Effector CD8-positive, alpha-beta T cell (primary cell): ENCODE results near the gene HYAL1.
"Not testable (repeated sequence)": the region's sequence is repeated elsewhere in the genome, so short reads cannot be mapped to it uniquely, and the experiment has no call there.

Experiments
- DNase-seq: peaks from one replicate; lab custom pipeline; 2025; lab: John Stamatoyannopoulos, UW

Gene HYAL1

GRCh38 chr3:50294089-50294488, 9.3 kb downstream of the HYAL1 start:
- no peak for DNase-seq

DNA sequence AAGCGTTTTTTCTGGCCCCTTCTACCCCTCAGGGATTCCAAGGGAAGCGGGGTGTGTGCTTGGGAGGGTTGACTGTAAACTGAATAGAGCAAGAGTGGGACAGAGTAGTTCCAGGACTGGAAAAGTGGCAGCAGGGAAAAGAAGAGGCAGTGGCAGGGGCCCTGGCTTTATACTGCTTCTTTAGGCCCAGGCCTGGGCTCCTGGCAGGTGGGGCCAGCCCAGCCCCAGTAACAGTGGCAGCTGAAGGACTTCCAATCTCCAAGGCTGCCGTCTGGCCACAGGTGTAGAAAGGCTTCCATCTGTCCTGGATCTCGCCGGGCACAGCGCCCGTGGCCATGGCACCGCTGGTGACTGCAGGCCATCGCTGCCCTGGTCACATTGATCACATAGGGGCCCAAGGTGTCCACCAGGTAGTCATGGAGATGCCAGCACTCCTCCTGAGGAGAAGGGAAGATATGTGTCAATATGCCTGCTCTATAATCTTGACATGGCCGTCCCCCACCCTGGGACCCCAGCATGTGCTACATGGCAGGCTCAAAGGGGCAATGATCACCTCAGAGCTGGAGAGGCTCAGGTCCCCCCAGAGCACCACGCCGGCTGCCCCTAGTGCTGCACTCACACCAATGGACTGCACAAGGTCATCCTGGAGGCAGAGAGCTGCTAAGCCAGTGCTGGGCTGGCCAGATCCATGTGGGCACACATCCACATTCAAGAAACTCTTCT, 10.1 kb downstream of the HYAL1 start:
- DNase-seq, result no peak

- peak; percentile 91 for DNase-seq
Observed at GRCh38 chr3:50292159-50293078, 11.0 kb downstream of the HYAL1 start, which contains the start of gene IFRD2. IFRD2 (minus strand) TSS chr3:50292429; CDS start chr3:50292274, 155 bp downstream.

- no peak for DNase-seq
Observed at GRCh38 chr3:50290161-50290641, 13.2 kb downstream of the HYAL1 start.

DNA sequence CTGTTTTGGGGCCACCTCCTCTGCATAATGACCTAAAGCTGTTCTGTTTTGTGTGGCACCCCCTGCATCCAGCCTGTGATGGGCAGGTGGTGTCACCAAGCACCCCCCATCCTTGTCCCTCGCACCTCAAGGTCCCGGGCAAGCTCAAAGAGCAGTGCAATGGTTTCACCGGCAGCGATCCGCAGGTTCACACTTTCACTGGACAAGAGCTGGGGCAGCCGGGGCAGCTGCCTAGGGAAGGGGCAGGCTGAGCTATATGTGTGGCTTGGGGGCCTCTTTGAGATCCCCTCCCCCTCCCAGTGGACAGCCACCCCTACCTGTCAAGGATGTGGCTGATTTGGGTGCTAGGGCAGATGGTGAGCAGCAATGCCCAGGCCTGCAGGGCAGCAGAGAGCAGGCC, 14.2 kb downstream of the HYAL1 start:
- DNase-seq, result no peak

GRCh38 chr3:50288387-50289007, 14.9 kb downstream of the HYAL1 start:
- no peak for DNase-seq

- DNase-seq, result no peak
Observed at GRCh38 chr3:50287262-50287661, 16.1 kb downstream of the HYAL1 start.

GRCh38 chr3:50286322-50287227, 16.8 kb downstream of the HYAL1 start:
- DNase-seq, result no peak

DNA sequence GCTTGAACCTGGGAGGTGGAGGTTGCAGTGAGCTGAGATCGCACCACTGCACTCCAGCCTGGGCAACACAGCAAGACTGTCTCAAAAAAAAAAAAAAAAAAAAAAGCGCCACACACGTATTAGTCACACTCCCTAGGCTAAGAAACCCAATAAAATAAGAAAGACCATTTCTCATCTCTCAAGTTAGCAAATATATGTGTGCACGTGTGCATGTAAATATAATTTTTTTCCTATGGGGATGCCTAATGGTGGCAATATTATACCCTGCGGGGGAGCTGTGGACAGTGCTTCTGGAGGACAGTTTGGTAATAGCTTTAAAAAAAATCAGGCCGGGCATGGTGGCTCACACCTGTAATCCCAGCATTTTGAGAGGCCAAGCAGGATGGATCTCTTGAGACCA, 19.3 kb downstream of the HYAL1 start:
- not testable (repeated sequence) for DNase-seq

DNA sequence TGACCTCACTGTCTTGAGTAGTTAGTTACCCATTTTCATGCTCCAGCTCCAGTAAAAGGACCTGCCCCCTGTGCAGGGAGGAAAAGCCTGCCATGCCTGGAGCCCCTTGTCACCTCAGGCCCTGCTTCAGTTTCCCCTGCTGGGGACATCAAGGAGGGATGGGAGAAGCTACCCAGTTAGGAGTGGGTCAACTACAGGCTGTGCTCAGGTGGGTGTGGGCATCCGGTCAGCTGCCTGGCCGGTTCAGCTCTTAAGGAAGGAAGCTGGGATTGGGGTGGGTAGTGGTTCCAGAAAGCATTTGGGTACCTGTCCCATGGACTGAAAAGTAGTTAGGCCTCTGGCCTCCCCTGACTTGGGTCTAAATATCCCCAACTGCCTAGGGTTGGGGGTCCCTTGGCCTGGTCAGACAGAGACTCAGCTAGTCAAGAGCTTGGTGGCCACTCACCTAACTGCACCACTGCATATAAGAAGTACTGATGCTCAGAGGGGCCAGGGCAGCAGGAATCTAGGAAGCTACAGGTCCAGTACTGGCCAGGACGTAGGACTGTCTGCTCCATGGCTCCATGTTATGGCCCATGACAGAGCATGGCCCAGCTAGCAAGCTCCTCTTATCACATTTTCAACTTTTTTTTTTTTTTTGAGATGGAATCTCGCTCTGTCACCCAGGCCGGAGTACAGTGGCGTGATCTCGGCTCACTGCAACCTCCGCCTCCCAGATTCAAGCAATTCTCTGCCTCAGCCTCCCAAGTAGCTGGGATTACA, 23.9 kb downstream of the HYAL1 start:
- DNase-seq, result no peak

GRCh38 chr3:50278880-50279224, 24.5 kb downstream of the HYAL1 start, which contains the start of gene LSMEM2:
LSMEM2 (plus strand) TSS chr3:50279087; CDS start chr3:50279114, 27 bp downstream.
- DNase-seq, result no peak

GRCh38 chr3:50278123-50278879, 25.1 kb downstream of the HYAL1 start:
- DNase-seq, result no peak

GRCh38 chr3:50276762-50277101, 26.6 kb downstream of the HYAL1 start:
- DNase-seq, result no peak

- DNase-seq, result no peak
Observed at GRCh38 chr3:50275996-50276761, 27.2 kb downstream of the HYAL1 start.

- no peak for DNase-seq
Observed at GRCh38 chr3:50275141-50275995, 28.0 kb downstream of the HYAL1 start.

DNA sequence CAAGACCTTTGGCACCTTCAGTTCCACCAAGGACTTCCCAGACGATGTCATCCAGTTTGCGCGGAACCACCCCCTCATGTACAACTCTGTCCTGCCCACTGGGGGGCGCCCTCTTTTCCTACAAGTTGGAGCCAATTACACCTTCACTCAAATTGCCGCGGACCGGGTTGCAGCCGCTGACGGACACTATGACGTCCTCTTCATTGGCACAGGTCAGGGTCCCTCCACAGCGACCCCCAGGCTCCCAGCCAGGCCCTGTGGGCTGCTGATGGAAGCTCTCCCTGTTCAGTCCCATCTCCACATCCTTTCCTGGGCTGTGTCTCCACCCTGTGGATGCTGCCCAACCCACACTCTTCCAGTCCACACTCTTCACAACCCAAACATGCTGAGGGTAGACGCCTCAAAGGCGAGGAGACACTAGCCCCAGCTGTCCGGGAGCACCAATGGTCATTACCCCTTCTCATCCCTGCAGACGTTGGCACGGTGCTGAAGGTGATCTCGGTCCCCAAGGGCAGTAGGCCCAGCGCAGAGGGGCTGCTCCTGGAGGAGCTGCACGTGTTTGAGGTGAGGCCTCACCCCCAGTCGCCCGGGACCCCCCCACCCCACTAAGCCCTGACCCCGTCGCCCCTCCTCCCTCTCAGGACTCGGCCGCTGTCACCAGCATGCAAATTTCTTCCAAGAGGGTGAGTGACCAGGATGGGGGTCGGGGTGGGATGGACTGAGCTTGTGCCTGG, 28.8 kb downstream of the HYAL1 start:
- peak; percentile 43 for DNase-seq

GRCh38 chr3:50273689-50274065, 29.7 kb downstream of the HYAL1 start:
- DNase-seq, result no peak
